Stimulated activated CD4-positive, alpha-beta T cell treated with anti-CD3 and anti-CD28 coated beads, Interleukin-2, amount 100 ng/mL, for 24 hours (primary cell): ENCODE results near the gene PTPRN2.
"Not testable (repeated sequence)": the region's sequence is repeated elsewhere in the genome, so short reads cannot be mapped to it uniquely, and the experiment has no call there.

Experiments used
- DNase-seq, 2 donors: peaks; one replicate each; pipeline ENCODE4 v3.0.0-alpha.2; 2020

Gene PTPRN2

DNA sequence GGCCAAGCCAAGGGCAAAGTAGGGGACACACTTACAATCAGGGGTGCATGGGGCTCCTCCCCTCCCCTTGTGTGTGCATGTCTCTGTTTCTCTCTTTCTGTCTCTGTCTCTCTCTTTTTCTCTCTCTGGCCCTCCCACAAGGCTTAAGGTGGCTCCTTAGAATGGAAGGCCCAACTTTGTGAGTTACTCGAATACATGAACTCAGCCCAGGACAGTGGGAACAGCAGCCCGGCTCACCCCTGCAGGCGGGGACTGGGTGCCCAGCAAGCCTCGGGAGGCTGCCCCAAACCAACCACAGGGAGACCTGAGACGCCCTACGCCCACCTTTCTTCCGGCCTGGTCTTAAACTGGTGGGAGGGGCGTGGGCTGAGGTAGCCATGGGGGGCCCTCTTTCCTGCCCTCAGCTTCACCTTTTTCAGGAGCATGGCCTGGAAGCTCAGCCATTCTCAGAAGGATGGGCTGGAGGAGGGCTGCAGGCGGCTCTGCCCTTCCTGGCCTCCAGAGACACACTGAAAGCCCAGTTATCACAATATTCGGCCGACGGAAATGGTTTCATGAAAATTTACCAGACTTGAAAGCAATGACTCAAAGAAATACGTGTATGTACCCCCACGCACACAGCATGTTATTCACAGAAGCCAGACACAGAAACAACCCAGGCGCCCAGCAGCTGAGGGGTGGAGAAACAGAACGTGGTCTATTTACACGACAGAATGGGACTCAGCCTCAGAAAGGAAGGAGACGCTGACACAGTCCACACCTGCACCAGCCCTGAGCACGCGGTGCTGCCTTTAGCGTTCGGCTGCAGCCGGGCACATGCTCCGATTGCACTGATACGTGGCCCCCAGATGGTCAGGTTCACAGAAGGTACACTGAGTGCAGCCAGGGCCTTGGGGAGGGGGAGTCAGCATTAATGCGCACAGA is 229.5 kb downstream of the PTPRN2 start:
- DNase-seq = no peak

DNA sequence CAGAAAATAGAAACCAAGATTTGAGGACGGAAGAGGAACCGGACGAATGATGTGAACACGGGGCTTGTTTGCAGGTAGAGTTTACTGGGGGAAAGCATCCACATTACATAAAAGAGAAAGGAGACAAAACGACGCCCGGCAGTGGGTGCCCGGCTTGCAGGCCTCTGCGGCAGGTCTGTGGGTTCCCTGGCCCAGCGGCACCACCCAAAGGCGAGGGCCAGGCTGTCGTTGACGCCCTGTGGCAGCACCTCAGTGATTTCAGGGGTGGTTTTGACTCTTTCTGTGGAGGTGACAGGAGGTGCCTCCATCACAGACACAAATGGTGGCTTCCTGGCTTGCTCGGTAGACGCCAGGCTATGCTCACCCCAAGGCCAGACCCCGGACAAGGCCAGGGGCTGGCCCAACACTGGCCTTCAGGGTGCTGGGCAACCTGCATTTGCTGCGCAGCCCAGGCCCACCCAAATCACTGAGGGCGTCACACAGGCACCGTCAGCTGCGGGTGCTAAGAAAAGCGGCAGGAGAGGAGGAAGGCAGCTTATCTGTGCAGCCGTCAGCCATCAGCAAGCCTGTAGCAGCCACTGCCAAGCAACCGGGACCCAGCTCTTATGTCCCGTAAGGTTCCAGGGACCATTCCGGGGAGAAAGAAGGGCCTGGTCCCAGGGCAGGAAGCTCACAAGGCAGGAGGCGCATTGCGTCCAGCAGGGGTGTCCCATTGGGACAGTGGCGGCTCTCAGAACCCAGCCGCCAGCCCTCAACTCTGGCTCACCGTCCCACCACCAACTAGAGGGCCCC is 230.3 kb downstream of the PTPRN2 start:
- no peak for DNase-seq

DNA sequence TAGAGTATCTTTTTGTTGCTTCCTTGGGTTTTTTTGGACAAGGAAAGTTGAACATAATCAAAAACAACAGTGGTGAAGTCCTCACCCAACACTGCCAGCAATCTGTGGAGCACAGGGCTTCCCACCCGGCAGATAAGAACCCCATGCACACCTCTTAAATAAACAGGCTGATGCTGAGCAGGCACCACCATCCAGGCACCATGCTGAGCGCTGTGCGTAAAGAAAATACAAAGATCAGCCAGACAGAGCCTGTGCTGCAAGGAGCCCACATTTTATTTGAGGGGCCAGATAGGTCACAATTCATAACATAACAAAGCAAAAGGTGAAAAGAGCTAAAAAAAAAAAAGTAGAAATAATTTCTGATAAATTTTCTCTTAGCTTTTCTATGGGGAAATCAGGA is 231.2 kb downstream of the PTPRN2 start:
- no peak for DNase-seq

DNA sequence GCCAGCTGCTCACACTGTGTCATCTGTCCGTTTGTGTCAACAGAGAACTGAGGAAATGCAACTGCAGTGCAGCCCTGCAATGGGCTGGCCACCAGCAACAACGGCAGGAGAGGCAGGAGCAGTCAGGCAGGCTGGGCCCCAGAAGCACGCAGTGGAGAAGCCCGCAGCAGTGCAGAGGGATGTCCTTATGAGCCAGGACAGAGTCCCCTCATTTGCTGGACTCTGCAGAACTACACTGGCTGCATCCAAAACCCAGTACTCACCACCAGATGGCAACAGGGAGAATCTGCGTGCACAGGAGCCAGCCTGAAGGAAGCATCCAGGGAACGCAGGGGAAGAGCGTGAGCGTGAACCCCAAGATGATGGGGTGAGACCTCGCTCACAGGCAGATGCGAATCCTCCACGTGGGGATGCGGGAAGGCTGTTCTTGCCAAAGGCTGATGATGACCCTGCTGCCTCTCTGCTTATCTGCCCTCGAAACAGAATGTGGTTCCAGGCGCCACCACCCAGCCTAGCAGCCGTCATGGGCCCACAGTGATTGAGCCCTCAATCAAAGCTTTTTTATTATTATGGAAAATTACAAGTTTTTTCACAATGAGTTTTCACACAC is 232.1 kb downstream of the PTPRN2 start:
- DNase-seq = no peak

DNA sequence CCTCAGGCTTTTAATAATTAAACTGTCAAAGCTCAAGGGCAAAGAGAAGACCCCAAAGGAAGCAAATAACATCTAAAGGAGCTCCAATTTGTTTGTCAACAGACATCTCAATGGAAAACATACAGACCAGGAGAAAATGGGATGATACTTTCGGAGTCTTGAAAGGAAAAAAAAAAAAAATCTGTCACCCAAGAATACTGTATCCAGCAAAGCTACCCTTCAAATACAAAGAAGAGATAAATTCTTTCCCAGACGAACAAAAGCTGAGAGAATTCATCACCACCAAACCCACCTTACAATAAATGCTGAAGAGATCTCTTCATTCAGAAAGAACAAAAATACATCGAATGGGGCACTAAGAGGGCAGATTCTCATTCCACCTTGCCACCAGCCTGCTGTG is 232.8 kb downstream of the PTPRN2 start:
- DNase-seq = no peak

DNA sequence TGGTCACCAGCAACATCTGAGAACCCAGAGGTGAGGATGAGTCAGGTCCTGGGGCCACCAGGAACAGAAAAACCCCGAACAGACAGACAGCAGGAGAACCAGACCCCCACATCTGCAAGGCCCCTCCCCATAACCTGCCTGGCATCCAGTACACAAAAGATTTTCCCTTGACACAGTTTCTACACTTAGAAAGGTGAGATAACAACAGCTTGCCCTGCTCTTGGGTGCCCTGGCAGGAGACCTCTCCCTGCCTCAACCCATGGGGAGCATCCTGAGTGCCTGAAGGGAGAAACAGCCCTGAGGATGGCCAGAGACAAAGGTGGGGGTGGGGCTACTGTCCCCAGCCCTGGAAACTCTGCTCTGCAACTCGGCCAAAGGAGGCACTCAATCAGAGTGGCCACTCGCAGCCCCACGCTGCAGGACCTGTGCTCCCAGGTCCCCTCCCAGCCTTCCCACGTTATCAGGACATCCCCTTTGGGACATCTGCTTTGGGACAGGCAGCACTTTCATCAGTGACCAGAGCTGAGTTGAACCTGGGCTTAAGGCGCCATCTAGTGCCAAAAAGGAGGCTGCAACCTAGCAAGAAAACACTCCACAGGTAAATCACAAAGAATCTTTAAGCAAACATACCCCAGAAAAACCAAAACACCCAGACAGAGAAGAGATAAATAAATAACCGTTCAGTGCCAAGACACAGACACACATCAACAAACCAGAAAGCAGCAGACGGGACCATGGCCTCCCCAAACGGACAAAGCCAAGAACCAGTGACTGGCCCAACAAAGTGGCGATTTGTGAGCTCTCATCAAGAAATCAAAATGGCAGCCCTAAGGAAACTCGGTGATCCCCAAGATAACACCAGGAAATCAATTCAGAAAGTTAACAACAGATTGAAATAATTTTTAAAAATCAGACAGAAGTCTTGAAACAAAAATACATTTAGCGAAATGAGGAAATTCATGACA is 233.7 kb downstream of the PTPRN2 start:
- peak in 1 of 2 donors; percentile 23 for DNase-seq

DNA sequence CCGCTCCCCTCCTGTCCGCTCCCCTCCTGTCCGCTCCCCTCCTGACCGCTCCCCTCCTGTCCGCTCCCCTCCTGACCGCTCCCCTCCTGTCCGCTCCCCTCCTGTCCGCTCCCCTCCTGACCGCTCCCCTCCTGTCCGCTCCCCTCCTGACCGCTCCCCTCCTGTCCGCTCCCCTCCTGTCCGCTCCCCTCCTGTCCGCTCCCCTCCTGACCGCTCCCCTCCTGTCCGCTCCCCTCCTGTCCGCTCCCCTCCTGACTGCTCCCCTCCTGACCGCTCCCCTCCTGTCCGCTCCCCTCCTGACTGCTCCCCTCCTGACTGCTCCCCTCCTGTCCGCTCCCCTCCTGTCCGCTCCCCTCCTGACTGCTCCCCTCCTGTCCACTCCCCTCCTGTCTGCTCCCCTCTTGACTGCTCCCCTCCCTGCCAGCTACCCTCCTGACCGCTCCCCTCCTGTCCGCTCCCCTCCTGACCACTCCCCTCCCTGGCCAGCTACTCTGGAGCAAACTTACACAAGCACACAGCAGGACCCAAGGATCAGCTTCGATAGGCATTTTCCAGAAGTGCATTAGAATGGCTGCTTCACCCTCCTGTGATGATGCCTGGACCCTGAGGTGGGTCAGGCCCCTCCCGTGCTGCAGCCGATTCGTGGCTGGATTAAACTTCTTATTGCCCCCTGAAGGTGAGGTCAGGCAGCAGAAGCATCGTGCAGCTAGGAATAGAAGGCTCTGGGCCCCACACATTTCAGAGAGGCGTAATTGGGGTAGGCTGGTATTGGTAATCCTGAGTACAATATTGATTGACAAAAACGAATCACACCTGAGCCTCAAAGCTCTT is 235.5 kb downstream of the PTPRN2 start:
- DNase-seq = not testable (repeated sequence)

DNA sequence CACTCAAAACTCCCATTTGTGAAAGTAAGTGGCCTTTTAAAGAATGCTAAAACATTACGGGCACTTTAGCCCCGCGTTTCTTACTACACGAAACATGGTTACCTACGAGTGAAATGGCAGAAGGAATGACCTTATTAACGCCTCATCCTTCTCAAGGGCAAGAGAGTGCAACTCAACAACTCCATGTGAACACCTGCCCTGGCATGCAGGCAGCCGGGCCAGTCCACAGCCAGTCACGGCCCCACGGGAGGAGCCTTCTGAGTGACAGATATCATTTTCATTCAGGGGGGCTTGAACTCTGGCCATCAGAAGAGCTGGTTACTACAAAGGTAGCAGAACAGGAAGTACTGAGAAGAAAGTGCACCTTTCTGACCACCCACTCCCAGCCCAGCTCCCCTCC is 236.1 kb downstream of the PTPRN2 start:
- no peak for DNase-seq

DNA sequence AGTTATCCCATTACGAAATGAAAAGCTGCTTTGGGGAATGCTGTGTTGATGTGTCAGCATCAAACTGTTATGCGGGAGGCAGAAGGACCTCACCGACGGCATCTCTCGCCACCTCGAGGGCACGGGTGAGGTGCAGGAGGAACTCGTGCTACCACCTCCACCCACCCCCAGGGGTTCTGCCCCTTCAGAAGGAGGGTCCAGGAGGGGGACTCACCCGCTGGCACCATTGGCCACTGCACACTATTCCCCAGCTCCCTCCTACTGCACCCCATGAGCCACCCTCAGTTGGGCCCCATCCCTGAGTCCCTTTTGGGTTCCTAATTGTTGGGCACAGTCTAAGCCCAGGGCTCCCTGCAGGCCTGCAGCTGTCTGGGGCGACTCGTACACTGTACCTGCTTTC is 236.6 kb downstream of the PTPRN2 start:
- no peak for DNase-seq

DNA sequence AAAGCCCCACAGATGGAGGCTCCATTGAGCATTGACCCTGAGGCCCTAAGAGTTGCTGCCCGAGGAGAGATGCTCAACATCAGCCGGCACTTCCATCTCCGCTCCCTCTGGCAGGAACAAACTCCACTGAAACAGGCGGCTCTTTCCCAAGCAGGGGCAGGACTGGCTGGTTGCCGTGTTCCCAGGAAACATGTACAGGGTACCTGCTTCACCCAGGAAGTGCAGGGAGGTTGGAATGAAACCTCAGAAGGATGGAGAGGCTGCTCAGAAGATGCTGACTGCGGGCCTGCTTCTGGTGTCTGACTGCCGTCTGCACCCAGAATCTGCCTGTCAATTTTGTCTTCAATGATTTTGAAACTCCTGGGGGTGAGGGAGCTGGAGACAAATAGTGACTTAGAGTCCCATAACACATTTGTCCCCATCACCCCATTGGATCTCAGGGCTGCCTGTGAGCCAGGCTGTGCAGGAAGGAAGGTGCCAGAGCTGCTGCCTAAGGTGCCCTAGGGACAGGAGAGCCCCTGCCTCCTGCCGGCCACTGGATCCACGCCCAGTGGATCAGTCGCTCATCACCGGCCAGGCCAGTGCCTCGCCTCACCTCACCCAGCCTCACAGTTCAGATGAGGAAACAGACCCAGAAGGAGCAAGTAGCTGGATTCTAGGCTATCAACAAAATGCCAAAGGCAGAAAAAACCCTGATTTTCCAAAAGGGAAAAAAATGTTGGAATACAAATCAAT is 237.3 kb downstream of the PTPRN2 start:
- DNase-seq = no peak

DNA sequence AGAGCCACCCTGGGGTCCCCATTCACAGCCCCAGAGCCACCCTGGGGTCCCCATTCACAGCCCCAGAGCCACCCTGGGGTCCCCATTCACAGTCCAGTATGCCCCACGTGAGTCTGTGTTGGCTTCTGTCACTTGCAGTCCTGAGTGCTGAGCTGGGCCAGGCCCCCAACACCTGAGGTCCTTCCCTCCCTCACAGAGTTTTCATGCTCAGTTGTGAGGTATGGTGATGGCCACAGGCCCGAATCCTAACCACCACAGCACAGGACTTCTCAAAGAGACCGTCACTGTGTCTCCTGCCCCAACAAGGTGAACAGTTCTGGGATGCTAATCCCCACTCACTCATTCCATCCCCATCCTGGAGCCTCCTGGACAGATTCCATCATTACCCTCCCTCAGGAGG is 239.2 kb downstream of the PTPRN2 start:
- DNase-seq = no peak

DNA sequence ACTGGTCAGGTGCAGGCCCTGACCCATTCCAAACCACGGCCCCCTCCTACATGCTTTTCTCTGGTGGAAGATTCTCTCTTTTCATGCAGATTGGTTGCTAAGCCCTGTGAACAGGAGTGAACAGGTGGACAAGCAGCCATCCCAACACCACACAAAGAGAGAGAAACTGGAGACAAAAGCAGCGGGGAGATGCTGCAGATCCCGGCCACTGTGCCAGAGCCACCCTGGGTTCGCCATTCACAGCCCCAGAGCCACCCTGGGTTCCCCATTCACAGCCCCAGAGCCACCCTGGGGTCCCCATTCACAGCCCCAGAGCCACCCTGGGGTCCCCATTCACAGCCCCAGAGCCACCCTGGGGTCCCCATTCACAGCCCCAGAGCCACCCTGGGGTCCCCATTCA is 239.6 kb downstream of the PTPRN2 start:
- not testable (repeated sequence) for DNase-seq

DNA sequence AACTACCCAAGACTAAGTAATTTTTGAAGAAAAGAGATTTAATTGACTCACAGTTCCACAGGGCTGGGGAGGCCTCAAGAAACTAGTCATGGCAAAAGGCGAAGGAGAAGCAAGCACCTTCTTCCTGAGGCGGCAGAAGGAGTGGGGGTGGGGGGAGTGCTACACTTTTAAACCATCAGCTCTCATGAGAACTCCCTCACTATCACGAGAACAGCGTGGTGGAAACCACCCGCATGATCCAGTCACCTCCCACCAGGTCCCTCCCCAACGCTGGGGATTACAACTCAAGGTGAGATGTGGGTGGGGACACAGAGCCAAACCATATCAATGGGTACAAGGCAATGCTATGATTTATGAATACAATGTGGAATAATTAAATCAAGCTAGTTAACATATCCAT is 241.9 kb downstream of the PTPRN2 start:
- no peak for DNase-seq

DNA sequence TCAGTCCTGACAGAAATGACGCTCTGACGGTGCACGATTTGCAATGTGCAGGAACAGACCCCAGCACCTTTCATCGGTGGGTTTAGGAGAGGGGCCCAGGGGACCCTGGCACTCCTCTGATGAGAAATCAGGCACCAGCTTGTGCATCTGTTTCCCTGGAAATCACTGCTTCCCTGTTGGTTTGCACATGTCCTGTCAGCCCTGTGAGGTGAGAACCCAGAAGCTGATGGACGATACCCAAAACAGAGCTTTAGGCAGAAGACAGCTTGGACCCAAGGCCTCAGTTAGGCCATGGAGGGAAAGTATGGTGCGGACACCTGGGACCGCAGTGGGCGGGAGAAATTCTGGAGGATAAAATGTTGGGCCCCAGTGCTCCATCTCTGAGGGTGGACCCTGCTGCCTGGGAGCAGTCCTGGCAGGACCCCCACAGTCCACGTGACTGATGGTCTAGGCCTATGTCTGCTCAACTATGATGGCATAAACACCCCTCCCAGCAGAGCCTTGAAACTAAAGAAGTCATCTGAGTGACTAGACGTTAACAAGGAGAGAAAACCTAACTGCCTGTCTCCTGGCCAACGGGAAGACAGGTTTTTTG is 242.8 kb downstream of the PTPRN2 start:
- no peak for DNase-seq

DNA sequence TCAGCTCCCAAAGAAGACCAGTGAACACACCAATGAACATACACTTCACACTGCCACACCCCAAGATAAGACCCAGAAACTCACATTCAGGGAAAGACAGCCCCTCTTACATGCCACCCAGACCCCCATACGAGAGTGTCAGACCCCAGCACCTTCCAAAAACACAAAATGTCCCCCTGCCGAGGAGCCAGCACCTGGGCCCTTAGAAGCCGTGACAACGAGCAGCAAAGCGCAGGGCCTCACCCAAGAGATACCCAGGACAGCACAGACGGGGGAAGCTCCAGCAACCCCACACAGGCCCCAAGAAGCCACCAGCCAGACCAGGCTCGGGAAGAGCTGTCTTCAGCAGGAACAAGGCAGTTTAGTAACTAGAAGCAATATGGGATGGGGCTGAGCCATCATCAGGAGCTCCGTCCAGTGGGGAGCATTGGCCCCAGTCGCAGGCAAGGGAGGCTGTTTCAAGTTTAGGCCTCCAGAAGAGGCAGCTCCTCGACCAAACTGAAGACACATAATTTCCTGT is 243.6 kb downstream of the PTPRN2 start:
- no peak for DNase-seq

DNA sequence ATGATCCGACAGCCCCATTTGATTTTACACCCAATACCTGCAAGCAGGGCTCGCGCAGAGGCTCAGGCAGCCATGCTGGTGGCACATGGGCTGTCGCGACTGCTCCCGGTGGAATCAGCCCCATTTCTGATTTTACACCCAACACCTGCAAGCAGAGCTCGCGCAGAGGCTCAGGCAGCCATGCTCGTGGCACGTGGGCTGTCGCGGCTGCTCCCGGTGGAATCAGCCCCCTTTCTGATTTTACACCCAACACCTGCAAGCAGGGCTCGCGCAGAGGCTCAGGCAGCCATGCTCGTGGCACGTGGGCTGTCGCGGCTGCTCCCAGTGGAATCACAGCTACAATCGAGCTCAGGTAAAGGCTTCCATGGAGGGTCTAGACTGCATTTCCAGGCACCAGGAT is 244.1 kb downstream of the PTPRN2 start:
- DNase-seq = no peak

DNA sequence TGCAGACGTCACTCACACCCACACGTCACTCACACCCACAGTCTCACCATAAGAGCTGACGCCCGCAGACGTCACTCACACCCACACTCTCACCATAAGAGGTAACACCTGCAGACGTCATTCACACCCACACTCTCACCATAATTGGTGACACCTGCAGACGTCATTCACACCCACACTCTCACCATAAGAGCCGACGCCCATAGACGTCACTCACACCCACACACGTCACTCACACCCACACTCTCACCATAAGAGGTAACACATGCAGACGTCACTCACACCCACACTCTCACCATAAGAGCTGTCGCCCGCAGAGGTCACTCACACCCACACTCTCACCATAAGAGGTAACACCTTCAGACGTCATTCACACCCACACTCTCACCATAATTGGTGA is 246.5 kb downstream of the PTPRN2 start:
- DNase-seq = not testable (repeated sequence)

DNA sequence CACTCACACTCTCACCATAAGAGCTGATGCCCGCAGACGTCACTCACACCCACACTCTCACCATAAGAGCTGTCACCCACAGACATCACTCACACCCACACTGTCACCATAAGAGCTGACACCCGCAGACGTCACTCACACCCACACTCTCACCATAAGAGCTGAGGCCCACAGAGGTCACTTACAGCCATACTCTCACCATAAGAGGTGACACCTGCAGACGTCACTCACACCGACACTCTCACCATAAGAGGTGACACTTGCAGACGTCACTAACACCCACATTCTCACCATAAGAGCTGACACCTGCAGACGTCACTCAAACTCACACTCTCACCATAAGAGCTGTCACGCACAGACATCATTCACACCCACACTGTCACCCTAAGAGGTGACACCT is 250.7 kb downstream of the PTPRN2 start:
- not testable (repeated sequence) for DNase-seq

DNA sequence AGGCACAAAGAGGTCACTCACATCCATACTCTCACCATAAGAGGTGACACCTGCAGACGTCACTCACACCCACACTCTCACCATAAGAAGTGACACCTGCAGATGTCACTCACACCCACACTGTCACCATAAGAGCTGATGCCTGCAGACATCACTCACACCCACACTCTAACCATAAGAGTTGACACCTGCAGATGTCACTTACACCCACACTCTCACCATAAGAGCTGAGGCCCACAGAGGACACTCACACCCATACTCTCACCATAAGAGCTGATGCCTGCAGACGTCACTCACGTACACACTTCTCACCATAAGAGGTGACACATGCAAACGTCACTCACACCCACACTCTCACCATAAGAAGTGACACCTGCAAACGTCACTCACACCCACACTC is 255.1 kb downstream of the PTPRN2 start:
- DNase-seq = not testable (repeated sequence)

DNA sequence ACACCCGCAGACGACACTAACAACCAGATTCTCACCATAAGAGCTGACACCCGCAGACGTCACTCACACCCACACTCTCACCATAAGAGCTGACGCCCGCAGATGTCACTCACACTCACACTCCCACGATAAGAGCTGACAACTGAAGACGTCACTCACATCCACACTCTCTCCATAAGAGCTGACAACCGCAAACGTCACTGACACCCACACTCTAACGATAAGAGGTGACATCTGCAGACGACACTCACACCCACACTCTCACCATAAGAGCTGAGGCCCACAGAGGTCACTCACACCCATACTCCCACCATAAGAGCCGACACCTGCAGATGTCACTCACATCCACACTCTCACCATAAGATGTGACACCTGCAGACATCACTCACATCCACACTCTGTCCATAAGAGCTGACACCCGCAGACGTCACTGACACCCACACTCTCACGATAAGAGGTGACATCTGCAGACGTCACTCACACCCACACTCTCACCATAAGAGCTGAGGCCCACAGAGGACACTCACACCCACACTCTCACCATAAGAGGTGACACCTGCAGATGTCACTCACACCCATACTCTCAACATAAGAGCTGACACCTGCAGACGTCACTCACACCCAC is 255.7 kb downstream of the PTPRN2 start:
- DNase-seq = not testable (repeated sequence)
